Cardiac muscle cell (in vitro differentiated cells and primary cell): ENCODE data around the gene MDN1. TPM values are rescaled to one million over a fixed set of nuclear protein-coding genes. Genes with fewer than 3 reads are reported as not detected.

Source experiments
- DNase-seq, 2 donors: peaks; one replicate each; pipeline versions ENCODE4 v3.0.0 to v3.0.0-alpha.2; 2010 to 2017; ENCODE audit warnings: low read depth in 1 of 2, low spot score in 1 of 2
- H3K27ac ChIP-seq: fragments of 200-600 bp; sonication (generic); 2 replicates; pipeline ENCODE4 v1.5.1; 2016
- H3K27me3 ChIP-seq: fragments of 200-600 bp; sonication (generic); 2 replicates; pipeline ENCODE4 v1.6.0; 2016; ENCODE audit warnings: control low read depth
- H3K36me3 ChIP-seq: fragments of 200-600 bp; sonication (generic); 2 replicates; pipeline ENCODE4 v1.5.1; 2016; ENCODE audit warnings: control low read depth
- H3K4me1 ChIP-seq: fragments of 200-600 bp; sonication (generic); 2 replicates; pipeline ENCODE4 v1.8.1; 2017; ENCODE audit warnings: low read depth, mild to moderate bottlenecking, mixed run types
- H3K4me3 ChIP-seq: fragments of 200-600 bp; sonication (generic); 2 replicates; pipeline ENCODE4 v1.5.1; 2016; ENCODE audit warnings: mild to moderate bottlenecking
- H3K9me3 ChIP-seq: fragments of 200-600 bp; sonication (generic); 2 replicates; pipeline ENCODE4 v1.5.1; 2017; ENCODE audit warnings: low read depth, mild to moderate bottlenecking, control low read depth
- CTCF ChIP-seq: IDR thresholded peaks from 2 replicates; pipeline ENCODE4 v1.5.1; 2012; ENCODE audit warnings: low read depth, mild to moderate bottlenecking, low read length
- polyA plus RNA-seq: library from polyadenylated mRNA; unstranded; fragments of >200 nt; fragmentation: Nextera tagmentation; extraction: Ambion mirVana; gene quantifications from 2 replicates; pipeline ENCODE4 v1.2.1, GENCODE V29; 2016
- total RNA-seq: library from RNA; depleted of rRNA; stranded (reverse); fragments of >200 nt; gene quantifications from 2 replicates; pipeline ENCODE4 v1.2.3, GENCODE V29; 2016

The MDN1 gene
- total and polyA plus RNA-seq, 2 experiments from 2014 or later = 8.6 to 22.2 TPM

GRCh38 chr6:89596484-89596883 lies 223.1 kb downstream of the MDN1 start:
- no peak overlapping the region for H3K27ac ChIP-seq
- no peak overlapping the region for H3K4me3 ChIP-seq
- no peaks in the 10 kb centered on the region for H3K9me3 ChIP-seq
- no peak for TF ChIP-seq CTCF
- no peak for DNase-seq
- H3K4me1 ChIP-seq = peaks cover 24% of the 10 kb centered on the region
- no peaks in the 10 kb centered on the region for H3K36me3 ChIP-seq
- no peaks in the 10 kb centered on the region for H3K27me3 ChIP-seq

GRCh38 chr6:89596056-89596455 lies 223.5 kb downstream of the MDN1 start:
- Histone ChIP-seq H3K4me1 (peaks cover 20% of the 10 kb centered on the region), H3K4me3 (no peak overlapping the region), H3K9me3 (no peaks in the 10 kb centered on the region), H3K36me3 (no peaks in the 10 kb centered on the region), H3K27ac (no peak overlapping the region), H3K27me3 (no peaks in the 10 kb centered on the region)
- TF ChIP-seq CTCF = no peak
- DNase-seq = no peak

Other genes with a start within 250 kb of the MDN1 start
- gene LYRM2, start 181.0 kb downstream of the MDN1 start, total RNA-seq = 13.3 and 14.1 TPM in 2 replicates
- 39.6 and 59.5 TPM in 2 replicates for gene LYRM2, start 181.0 kb downstream of the MDN1 start, polyA plus RNA-seq
- 6.5 and 8.9 TPM in 2 replicates for gene CASP8AP2, start 10.1 kb upstream of the MDN1 start, total RNA-seq
- 20.2 and 21.6 TPM in 2 replicates for gene CASP8AP2, start 10.1 kb upstream of the MDN1 start, polyA plus RNA-seq
- not detected in 2 replicates for gene GJA10, start 74.7 kb upstream of the MDN1 start, total RNA-seq
- not detected in 2 replicates for gene GJA10, start 74.7 kb upstream of the MDN1 start, polyA plus RNA-seq